ENCODE results near the gene BST1.
A peak's percentile ranks its signal among the peaks of the same experiment; 100 is the strongest.
"Not testable (repeated sequence)": the region's sequence is repeated elsewhere in the genome, so short reads cannot be mapped to it uniquely, and the experiment has no call there.

The BST1 gene

GRCh38 chr4:15714141-15714540 lies 11.3 kb downstream of the BST1 start:
- no peak for DNase-seq

- DNase-seq: no peak
Observed at GRCh38 chr4:15714646-15715435, 12.0 kb downstream of the BST1 start.

- DNase-seq: no peak
Observed at GRCh38 chr4:15716115-15716514, 13.2 kb downstream of the BST1 start.

- no peak for DNase-seq
Observed at GRCh38 chr4:15717086-15717485, 14.2 kb downstream of the BST1 start.

GRCh38 chr4:15717657-15718416 lies 15.0 kb downstream of the BST1 start:
- no peak for DNase-seq

- DNase-seq: no peak
Observed at GRCh38 chr4:15718465-15718864, 15.6 kb downstream of the BST1 start.

- no peak for DNase-seq
Observed at GRCh38 chr4:15718959-15719358, 16.1 kb downstream of the BST1 start.

- no peak for DNase-seq
Observed at GRCh38 chr4:15719506-15719905, 16.6 kb downstream of the BST1 start.

- no peak for DNase-seq
Observed at GRCh38 chr4:15720851-15721250, 18.0 kb downstream of the BST1 start.

GRCh38 chr4:15725608-15726007 lies 22.7 kb downstream of the BST1 start:
- DNase-seq: no peak

GRCh38 chr4:15729910-15730533 lies 27.2 kb downstream of the BST1 start:
- peak; percentile 21 for DNase-seq

GRCh38 chr4:15733061-15733460 lies 30.2 kb downstream of the BST1 start:
- not testable (repeated sequence) for DNase-seq

- DNase-seq: no peak
Observed at GRCh38 chr4:15735536-15735935, 32.7 kb downstream of the BST1 start.

GRCh38 chr4:15736514-15737050 lies 33.7 kb downstream of the BST1 start:
- DNase-seq: no peak

GRCh38 chr4:15737255-15737654 lies 34.4 kb downstream of the BST1 start:
- DNase-seq: no peak

- no peak for DNase-seq
Observed at GRCh38 chr4:15738877-15739276, 36.0 kb downstream of the BST1 start.

GRCh38 chr4:15740764-15741404 lies 38.0 kb downstream of the BST1 start:
- DNase-seq: no peak

- no peak for DNase-seq
Observed at GRCh38 chr4:15742083-15742582, 39.3 kb downstream of the BST1 start.

GRCh38 chr4:15742637-15743036 lies 39.8 kb downstream of the BST1 start:
- no peak for DNase-seq

GRCh38 chr4:15744016-15744545 lies 41.2 kb downstream of the BST1 start:
- no peak for DNase-seq

GRCh38 chr4:15746110-15746509 lies 43.2 kb downstream of the BST1 start:
- no peak for DNase-seq

- DNase-seq: no peak
Observed at GRCh38 chr4:15749001-15749400, 46.1 kb downstream of the BST1 start.

GRCh38 chr4:15751153-15751552 lies 48.3 kb downstream of the BST1 start:
- no peak for DNase-seq
